DMS 273 treated with DMSO at 0.1 percent for 48 hours (cell line): ENCODE data around the gene KRTAP10-9.
"Not testable (repeated sequence)": the region's sequence is repeated elsewhere in the genome, so short reads cannot be mapped to it uniquely, and the experiment has no call there.

ENCODE experiments used
- DNase-seq: peaks from one replicate; lab custom pipeline; 2025; lab: John Stamatoyannopoulos, UW

Gene KRTAP10-9

DNA sequence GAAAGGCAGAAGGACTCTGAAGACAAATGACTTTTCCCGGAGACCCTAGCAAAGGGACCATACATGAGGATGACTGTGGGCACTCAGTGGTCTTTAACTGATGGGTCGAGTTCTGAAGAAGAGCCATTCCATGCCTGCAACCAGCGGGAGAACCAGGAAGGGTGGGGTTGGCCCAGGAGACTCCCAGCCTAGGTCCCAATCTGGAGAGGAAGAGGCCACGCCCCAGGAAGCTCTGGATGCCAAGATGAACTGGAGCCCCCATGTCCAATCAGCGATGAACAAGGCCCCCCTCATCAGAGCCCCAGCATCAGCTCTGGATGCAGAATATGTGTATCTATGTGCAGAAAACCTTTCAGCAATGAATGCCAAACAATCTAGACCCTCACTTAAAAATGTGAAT is 13.9 kb downstream of the KRTAP10-9 start:
- DNase-seq, result no peak

DNA sequence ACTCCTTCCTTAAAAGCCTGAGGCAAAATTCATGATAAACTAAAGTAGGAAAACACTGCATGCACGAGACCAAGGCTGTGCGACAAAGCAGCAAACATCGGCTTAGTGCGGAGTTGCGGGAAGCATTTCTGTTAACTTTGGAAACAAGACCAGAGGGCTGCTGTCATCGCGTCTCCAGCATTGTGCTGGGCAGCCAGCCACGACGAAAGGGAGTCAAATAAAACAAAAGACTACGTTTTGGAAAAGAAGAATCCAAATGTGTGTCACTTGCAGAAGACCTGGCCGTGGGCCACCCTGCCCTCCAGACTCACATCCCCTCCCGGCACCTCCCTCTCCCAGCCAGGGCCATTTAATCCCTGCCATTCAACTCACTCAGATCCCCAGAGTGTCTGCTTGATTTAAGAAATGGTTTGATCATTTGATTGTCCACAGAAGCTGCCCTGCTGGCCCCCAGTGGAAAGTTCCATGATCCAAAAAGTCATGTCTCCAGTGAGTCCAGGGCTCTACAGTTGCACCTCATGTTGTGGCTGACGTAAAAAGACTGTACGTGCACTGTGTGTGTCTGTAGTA is 16.9 kb downstream of the KRTAP10-9 start:
- DNase-seq, result no peak

DNA sequence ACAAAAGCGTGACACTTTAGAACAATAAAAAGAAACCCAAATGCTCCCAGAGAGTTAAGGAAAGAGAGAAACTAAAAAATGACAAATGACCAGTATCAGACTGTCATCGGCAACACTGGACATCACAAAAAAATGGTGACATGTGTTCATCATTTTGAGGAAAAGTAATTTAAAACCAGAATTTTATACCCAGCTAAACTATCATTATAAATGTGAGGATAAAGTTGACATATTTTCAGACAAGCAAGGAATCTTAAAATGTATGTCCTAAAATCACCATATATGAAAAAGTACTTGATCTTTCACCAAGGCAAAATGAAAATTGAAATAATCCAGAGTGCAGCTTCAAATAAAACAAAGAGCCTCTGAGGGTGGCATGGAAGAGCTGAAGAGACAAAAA is 18.0 kb downstream of the KRTAP10-9 start:
- no peak for DNase-seq

DNA sequence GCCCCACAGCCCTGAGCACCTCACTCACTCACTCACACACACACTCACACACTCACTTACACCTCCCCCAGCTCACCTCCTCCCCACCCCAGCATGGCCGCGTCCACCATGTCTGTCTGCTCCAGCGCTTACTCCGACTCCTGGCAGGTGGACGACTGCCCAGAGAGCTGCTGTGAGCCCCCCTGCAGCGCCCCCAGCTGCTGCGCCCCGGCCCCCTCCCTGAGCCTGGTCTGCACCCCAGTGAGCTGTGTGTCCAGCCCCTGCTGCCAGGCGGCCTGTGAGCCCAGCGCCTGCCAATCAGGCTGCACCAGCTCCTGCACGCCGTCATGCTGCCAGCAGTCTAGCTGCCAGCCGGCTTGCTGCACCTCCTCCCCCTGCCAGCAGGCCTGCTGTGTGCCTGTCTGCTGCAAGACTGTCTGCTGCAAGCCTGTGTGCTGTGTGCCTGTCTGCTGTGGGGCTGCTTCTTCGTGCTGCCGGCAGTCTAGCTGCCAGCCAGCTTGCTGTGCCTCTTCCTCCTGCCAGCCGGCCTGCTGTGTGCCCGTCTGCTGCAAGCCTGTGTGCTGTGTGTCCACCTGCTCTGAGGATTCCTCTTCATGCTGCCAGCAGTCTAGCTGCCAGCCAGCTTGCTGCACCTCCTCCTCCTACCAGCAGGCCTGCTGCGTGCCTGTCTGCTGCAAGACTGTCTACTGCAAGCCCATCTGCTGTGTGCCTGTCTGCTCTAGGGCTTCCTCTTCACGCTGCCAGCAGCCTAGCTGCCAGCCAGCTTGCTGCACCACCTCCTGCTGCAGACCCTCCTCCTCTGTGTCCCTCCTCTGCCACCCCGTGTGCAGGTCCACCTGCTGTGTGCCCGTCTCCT is 19.7 kb downstream of the KRTAP10-9 start, which contains the start of gene KRTAP10-11:
KRTAP10-11 (plus strand) TSS at position 49 of the 856 bp plus-strand sequence; CDS start at position 94, 45 bp downstream.
- DNase-seq, result peak; percentile 55

DNA sequence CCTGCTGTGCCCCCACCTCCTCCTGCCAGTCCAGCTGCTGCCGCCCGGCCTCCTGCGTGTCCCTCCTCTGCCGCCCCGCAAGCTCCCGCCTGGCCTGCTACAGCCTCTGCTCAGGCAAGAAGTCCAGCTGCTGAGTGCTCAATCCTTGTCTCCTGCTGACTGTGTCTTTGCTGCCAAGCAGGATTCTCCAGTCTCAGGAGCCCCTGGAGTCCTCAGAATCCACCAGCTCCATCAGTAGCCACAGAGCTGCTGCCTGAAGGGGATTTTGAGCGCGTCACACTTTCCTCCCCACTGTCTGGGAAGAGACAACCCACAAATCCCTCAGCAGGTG is 20.3 kb downstream of the KRTAP10-9 start:
- no peak for DNase-seq

DNA sequence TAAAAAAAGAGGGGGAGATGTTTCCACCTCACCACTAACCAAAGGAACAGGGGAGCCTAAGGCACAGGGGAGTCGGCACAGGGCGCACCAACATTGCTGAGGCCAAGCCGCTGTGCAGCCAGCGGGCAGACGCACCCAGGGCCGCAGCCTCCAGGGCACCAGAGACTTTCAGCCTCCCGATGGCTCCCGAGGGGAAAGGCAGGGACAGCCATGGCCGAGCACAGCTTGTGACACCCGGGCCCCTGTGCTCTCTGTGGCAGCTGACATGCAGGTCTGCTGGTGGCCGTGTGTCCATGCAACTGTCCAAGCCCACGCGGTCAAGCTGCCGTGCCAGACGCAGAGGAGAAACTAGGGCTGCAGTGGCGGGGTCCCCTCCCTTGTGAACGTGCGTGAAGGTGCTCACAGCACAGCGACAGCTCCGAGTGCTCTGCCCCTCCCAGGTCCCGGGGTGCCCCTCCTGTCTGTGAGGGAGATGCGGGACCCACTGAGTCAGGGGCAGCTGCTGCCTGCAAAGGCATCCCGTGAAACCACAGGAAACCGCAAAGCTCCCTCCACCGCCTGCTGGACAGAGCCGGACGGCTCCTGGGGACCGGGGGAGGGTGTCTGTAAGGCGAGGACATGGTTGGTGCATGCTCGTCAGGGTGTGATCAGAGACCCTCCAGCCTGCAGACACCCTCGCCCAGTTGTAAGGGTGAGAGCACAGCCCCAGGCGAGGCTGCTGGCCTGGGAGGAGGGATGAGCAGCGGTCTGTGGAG is 21.8 kb downstream of the KRTAP10-9 start:
- no peak for DNase-seq

DNA sequence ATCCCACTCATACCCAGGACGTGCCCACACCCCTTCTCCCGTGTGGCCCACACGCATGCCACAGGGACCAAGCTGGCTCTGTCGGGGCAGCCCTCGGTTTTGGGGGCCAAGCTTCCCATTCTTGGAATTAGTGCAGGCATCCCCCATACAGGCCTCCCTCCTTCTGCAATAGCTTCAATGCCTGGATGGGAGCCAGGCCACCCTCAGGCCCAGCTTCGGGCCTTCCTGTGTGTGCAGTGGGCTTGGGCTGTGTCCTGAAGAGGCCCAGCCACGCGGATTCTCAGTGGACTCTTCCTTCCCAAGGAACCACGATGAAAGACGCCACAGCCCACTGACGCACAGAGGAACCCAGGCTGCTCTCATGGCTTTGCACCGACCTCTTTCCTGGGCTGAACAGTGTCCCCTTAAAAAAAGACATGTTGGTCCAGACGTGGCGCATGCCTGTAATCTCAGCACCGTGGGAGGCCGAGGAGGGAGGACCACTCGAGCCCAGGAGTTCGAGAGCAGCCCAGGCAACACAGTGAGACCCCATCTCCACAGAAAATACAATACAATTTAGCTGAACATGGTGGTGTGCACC is 22.7 kb downstream of the KRTAP10-9 start:
- no peak for DNase-seq

DNA sequence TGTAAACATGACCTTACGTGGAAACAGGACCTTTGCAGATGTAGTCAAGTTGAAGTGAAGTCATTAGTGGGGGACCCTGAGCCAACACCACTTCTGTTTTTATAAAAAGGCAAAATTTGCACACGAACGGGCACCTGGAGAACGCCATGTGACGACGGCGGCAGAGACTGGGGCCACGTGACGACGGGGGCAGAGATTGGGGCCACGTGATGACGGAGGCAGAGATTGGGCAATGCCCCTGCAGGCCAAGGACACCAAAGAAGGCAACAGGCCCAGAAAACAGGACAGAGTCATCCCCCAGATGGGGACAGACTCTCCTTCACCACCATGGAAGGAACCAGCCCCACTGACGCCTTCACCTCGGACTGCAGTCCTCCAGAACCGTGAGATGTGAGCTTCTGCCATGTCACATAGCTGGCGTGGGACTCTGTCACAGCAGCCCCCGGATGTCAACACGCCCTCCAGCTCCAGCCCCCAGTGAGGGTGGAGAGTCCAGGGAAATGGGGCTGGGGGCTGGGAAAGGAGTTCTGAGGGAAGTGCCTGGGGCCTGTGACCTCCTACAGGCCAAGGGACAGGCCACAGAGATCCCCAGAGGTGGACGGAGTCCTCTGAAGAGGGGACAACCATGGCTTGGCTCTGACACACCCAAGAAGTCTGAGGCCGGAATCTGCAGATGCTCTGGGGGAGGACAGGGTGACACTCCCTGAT is 23.5 kb downstream of the KRTAP10-9 start:
- no peak for DNase-seq

DNA sequence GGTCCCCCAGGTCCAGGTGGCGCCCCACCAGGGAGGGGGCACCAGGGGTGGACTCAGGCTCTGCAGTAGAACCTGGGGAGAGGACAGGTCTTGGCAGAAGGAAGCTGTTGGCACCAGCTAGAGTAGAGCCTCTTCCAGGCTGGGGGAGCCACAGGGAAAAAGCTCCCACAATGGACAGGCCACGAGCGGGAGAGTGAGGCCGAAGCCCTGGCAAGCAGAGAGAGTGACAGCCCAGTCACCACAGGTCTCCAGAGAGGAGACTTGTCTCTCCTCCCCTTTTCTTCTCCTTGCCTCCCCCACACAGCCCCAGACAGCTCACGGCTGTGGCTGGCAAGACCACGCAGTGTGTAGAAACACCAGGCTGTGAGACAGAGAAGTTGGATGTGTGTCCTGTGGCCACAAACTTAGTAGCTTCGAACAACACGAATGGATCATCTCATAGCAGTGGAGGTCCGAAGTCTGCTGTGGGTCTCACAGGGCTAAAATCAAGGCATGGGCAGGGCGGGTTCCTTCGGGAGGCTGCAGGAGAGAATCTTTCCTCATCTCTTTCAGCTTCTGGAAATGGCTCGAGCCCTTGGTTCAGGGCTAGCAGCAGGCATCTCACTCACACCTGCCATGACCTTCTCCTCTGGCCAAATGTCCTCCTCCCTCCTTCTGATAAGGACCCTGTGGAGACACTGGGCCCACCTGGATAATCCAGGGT is 24.2 kb downstream of the KRTAP10-9 start:
- no peak for DNase-seq

DNA sequence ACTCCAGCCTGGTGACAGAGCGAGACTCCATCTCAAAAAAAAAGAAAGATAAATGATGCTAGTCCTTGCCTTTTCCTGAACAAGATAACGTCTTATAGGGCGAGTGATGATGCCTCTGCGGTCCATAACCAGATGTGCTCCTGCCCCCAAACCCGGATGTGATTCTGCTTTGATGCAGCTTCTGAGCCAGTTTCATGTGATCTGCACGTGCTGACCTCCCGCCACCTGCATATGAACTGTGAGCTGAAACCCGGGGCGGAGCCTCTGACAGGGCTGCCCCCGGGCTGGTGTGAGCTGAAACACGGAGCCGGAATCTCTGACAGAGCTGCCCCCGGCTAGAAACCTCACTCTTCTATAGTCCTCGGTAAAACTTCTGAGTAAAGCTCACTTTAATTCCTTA is 26.2 kb downstream of the KRTAP10-9 start:
- DNase-seq, result no peak

DNA sequence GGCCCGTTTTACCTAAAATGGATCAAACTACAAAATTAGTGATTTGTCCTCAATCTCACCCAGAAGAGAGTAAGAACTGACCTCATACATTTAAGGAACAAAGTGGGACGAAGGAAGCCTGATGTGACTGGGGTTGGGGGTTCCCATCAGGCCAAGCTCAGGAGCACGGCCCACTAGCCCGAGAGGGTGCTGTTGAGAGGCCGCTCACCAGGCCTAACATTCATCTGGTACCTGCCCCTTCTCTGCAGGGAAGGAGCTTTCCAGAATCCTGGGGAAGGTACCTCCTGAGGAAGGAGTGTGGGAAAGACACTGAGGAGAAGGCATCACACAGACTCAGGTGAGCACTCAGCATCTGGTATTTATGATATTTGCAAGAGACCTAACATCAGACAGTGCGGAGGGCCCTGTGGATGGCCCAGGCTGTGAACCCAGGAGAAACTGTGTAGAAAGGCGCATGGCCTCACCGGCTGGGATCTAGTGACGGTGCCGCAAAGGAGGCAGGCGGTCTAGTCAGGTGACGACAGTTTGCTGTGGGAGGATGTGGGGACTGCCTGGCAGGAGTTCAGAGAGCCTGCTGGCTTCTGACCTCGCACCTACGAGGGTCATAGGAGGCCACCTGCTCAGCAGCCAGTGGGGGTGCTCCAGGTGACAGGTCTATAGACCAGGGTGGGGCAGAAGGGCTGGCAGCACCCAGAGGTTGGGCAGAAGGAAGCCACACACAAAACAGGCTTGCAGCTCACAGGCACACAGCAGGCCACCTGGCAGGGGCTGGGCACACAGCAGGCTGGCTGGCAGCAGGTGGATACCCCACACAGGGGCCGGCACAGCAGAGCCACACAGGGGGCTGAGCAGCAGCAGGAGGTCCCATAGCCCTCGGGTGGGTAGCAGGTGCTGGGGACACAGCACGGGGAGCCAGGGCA is 27.0 kb downstream of the KRTAP10-9 start:
- no peak for DNase-seq

DNA sequence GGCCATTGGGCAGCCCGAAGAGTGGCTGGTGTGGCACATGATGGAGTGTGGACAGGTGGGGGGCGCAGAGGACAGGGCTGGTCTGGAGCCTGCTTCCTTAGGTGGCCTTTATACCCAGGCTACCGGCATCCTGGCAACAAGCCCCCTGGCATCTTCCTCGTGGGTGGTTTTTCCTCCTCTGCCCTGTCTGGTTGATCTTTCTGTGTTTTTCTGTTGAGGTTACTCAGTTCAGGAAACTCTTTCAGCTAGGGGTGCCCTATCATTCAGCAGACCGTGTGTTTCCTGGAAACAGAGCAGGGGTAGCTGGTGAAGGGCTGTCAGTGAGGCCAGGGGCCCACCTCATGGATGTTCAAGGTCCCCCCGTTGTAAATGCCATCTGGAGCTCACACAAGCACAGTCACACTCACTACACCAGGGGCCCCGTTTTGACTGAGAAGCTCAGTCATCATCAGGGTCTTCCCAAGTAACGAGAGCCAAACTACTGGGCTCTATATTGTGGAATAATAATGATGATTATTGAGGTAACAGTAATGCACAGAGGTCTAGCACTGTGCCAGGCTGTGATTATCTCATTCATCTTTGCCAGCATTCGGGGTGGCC is 27.8 kb downstream of the KRTAP10-9 start, which contains the start of gene KRTAP12-4:
KRTAP12-4 (minus strand) TSS at position 84 of the 600 bp plus-strand sequence; CDS start at position 39, 45 bp downstream.
- no peak for DNase-seq

DNA sequence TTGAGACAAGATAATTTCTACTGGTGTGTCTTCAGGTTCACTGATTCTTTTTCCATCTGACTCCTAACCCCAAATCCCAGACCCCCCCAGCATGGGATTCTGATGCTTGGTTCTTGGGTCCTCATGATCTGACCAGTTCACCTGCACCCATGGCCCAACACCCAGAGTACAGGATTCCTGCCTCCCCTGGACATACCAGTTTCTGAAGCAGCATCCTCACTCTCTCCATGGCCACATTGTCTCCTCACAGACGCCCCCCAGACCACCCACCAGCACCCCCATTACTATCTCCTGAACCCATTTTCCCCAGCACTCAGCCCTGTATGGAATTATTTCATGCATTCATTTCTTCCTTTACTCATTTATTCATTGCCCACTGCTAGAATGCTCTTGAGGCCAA is 30.0 kb downstream of the KRTAP10-9 start:
- no peak for DNase-seq

DNA sequence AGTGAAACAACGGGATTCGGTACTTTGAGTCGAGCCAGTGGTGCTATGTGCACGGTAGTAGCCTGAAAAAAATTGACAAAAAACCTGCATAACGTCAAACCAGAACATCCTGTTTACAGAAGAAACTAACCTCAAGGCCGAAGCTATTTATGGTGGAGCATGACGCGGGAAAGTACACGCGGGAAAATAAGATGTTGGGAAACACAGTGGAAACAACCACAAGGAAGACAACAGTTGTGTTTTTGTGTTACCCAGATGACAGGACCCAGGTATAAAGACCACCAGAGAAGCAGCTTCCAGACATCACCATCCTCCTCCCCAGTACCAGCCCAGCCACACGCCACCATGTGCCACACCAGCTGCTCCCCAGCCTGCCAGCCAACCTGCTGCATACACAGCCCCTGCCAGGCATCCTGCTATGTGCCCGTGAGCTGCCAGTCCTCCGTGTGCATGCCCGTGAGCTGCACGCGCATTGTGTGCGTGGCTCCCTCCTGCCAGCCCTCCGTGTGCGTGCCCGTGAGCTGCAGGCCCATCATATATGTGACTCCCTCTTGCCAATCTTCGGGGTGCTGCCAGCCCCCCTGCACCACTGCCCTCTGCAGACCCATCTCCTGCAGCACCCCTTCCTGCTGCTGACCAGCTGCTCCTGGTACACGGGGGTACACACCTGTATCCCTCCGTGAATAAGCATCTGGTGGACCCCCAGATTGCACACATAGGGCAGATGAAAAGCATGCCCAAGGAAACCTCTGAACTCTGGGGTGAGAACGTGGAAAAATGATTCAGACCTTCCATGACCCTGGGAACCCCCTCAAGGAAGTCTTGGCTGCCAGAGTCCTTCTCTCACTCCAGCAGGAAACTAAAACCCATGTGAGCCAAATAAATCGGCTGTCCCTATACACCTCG is 31.0 kb downstream of the KRTAP10-9 start, which contains the start of gene KRTAP12-3:
KRTAP12-3 (plus strand) TSS at position 298 of the 906 bp plus-strand sequence; CDS start at position 346, 48 bp downstream.
- DNase-seq, result no peak

DNA sequence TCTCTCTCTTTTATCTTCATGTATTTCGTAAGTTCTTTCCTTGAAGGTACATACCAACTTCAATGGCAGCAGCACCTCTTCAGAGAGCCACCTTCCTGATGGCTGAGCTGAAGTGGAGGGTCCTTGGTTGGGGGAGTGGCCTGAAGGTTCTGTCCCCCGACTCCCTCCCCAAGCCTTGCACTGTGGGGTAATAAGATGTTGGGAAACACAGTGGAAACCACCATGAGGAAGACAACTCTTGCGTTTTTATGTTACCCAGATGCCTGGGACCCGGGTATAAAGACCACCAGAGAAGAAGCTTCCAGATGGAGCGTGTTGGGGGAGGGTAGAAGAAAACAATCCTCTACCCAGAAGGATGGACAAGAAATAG is 31.6 kb downstream of the KRTAP10-9 start:
- DNase-seq, result no peak

DNA sequence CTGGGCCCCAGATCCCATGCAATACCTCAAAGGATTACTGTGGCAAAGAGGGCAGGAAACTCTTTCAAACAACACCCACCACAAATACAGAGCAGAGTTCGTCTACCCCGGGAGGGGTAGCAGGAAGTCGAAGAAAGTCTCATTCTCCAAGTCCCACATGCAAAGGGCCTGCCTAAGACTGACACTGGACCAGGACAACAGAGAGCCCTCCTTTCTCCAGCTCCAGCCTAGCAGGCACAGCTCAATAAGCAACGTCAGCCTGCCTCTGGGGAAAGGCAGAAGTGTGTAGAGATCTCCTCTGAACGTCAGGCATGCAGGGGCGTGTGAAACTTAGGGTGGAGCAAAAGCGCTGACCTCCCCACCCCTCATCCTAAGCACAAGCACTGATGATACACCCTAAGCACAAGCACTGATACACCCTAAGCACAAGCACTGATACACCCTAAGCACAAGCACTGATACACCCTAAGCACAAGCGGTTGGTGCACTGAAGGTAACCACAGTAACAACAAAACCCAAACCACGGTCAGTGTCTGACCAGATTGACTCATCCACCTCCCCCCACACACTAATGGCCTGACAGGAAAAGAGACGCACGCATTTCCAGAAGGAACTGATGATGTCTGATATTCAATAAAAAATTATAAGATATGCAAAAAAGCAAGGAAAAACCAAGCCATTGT is 32.2 kb downstream of the KRTAP10-9 start:
- no peak for DNase-seq

DNA sequence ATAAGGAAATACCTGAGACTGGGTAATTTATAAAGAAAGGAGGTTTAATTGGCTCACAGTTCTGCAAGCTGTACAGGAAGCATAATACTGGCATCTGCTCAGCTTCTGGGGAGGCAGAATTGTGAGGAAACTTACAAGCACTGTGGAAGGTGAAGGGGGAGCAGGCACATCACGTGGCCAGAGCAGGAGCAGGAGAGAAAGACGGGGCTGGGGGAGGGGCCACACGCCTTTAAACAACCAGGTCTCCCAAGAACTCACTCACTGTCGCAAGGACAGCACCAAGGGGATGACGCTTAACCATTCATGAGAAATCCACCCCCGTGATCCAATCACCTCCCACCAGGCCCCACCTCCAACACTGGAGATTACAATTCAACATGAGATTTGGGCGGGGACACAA is 34.7 kb downstream of the KRTAP10-9 start:
- DNase-seq, result not testable (repeated sequence)

DNA sequence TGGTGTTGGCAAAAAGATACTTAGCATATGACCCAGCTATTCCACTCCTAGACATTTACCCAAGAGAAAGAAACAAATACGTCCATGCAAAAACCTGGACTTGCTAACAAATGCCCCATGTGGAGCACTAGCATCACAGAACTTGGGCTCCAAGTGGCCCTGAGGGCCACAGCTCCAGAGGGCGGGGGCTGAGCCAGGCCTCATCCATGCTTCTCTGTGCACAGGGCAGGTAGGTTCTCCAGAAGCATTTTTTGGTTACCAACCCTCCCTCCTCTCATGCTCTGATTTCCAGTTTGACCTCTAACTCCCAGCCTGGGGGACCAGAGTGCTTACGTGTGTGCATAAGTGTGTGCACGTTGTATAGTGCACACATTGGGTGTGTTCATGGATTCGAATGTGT is 37.8 kb downstream of the KRTAP10-9 start:
- DNase-seq, result no peak
